ENCODE measurements around the gene XCR1. TPM values are rescaled to one million over a fixed set of nuclear protein-coding genes. Genes with fewer than 3 reads are reported as not detected.

XCR1 gene
- total and polyA plus RNA-seq, 9 of the 15 experiments (the other 6 are each of a cell fraction or from before 2014, with no cell fraction given), result not detected

GRCh38 chr3:45981346-45982074 lies 45.8 kb downstream of the XCR1 start (continued):
- TF ChIP-seq FOS (IDR thresholded peaks at IDR 0.05; ENCODE audit: extremely low read depth, insufficient read length) (peak; percentile 32), ILK (tag; IDR thresholded peaks at IDR 0.05; ENCODE audit: borderline replicate concordance, low read depth) (no peak), ZNF589 (CRISPR knock-in tag; IDR thresholded peaks at IDR 0.05; ENCODE audit: low read depth) (no peak), KAT8 (IDR thresholded peaks at IDR 0.05; ENCODE audit: low read depth) (no peak), CHD4 (IDR thresholded peaks at IDR 0.05; ENCODE audit: insufficient read depth, insufficient replicate concordance, low read depth, low read length, poor library complexity, severe bottlenecking) (no peak), ESRRA (IDR thresholded peaks at IDR 0.05; ENCODE audit: borderline replicate concordance, low read depth) (no peak), ATF4 (CRISPR knock-in tag; IDR thresholded peaks at IDR 0.05) (no peak), MYNN (IDR thresholded peaks at IDR 0.05) (no peak), MYNN (CRISPR knock-in tag; IDR thresholded peaks at IDR 0.05) (no peak), CHCHD3 (CRISPR knock-in tag; IDR thresholded peaks at IDR 0.05) (no peak), CBFA2T3 (IDR thresholded peaks at IDR 0.05) (peak; percentile 59), ZNF592 (IDR thresholded peaks at IDR 0.05) (no peak), PURB (CRISPR knock-in tag; IDR thresholded peaks at IDR 0.05; ENCODE audit: low read depth) (no peak)
- TF ChIP-seq, protein P1, sequence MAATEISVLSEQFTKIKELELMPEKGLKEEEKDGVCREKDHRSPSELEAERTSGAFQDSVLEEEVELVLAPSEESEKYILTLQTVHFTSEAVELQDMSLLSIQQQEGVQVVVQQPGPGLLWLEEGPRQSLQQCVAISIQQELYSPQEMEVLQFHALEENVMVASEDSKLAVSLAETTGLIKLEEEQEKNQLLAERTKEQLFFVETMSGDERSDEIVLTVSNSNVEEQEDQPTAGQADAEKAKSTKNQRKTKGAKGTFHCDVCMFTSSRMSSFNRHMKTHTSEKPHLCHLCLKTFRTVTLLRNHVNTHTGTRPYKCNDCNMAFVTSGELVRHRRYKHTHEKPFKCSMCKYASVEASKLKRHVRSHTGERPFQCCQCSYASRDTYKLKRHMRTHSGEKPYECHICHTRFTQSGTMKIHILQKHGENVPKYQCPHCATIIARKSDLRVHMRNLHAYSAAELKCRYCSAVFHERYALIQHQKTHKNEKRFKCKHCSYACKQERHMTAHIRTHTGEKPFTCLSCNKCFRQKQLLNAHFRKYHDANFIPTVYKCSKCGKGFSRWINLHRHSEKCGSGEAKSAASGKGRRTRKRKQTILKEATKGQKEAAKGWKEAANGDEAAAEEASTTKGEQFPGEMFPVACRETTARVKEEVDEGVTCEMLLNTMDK (IDR thresholded peaks at IDR 0.05; ENCODE audit: borderline replicate concordance, insufficient read depth, low read depth, low read length, poor library complexity, severe bottlenecking), result no peak
- TF ChIP-seq, protein P2, sequence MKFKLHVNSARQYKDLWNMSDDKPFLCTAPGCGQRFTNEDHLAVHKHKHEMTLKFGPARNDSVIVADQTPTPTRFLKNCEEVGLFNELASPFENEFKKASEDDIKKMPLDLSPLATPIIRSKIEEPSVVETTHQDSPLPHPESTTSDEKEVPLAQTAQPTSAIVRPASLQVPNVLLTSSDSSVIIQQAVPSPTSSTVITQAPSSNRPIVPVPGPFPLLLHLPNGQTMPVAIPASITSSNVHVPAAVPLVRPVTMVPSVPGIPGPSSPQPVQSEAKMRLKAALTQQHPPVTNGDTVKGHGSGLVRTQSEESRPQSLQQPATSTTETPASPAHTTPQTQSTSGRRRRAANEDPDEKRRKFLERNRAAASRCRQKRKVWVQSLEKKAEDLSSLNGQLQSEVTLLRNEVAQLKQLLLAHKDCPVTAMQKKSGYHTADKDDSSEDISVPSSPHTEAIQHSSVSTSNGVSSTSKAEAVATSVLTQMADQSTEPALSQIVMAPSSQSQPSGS (CRISPR knock-in tag; IDR thresholded peaks at IDR 0.05), result no peak
- TF ChIP-seq, protein P3, sequence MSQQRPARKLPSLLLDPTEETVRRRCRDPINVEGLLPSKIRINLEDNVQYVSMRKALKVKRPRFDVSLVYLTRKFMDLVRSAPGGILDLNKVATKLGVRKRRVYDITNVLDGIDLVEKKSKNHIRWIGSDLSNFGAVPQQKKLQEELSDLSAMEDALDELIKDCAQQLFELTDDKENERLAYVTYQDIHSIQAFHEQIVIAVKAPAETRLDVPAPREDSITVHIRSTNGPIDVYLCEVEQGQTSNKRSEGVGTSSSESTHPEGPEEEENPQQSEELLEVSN (IDR thresholded peaks at IDR 0.05; ENCODE audit: borderline replicate concordance in 1 of 2, extremely low read depth in 1 of 2, insufficient read depth in 1 of 2, insufficient read length in 1 of 2, low read depth in 1 of 2, low read length in 1 of 2, poor library complexity in 1 of 2, severe bottlenecking in 1 of 2), result no peak
- TF ChIP-seq, protein P4, sequence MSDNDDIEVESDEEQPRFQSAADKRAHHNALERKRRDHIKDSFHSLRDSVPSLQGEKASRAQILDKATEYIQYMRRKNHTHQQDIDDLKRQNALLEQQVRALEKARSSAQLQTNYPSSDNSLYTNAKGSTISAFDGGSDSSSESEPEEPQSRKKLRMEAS (CRISPR knock-in tag; IDR thresholded peaks at IDR 0.05), result no peak

Data from K562 (cell line).